ENCODE results near the gene ACOXL.
"Not testable (repeated sequence)": the region's sequence is repeated elsewhere in the genome, so short reads cannot be mapped to it uniquely, and the experiment has no call there.

Gene ACOXL

GRCh38 chr2:110834134-110834827, 101.9 kb downstream of the ACOXL start:
- DNase-seq, result no peak

GRCh38 chr2:110836671-110837070, 104.3 kb downstream of the ACOXL start:
- no peak for DNase-seq

- no peak for DNase-seq
These were observed 105.4 kb downstream of the ACOXL start for GRCh38 chr2:110837446-110838409.

- no peak for DNase-seq
These were observed 106.4 kb downstream of the ACOXL start for GRCh38 chr2:110838657-110839384.

GRCh38 chr2:110840508-110840907, 108.1 kb downstream of the ACOXL start:
- no peak for DNase-seq

- DNase-seq, result no peak
These were observed 109.7 kb downstream of the ACOXL start for GRCh38 chr2:110842048-110842447.

DNA sequence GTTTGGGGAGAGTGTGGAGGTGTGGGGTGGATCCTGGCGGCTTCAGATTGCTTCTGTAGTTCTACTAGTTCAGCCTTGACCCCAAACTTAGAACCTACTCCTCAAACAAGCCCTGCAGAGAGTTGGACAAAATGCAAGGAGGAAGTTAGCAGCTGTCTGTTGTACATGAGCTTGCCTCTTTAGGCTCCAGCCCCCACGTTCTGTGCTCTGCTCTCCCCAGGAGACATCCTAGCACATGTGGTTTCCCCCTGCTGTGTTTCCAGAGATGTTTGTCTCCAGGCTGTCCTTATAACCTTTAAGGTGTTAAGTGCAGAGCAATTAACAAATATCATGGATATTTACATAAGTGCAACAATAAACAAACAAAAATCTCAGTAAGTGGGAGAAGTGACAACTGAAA, 111.1 kb downstream of the ACOXL start:
- DNase-seq, result no peak

DNA sequence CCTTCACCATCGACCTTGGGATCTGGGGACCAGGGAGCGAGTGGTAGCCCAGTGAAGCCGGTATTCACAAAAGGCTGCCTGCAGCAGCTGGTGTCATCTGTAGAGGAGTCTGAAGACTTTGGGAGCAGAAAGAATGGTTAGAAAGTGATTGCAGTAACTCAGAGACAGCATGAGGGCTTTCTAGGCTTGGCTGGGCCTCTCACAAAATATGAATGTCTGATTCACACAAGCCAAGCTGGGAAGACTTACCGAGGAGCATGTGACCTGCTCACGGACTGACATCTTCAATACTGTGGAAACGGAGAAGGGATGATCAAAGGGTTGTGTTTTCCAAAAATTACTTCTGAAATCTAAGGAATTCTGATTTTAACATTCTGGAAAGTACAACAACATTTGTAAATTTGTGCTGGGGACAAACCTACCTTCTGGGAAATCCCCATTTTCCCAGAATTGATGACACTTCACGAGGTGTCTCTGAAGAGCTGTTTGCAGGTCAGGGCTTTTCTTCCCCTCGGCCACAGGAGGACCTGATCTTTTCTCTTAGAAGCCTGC, 111.7 kb downstream of the ACOXL start:
- DNase-seq, result no peak

GRCh38 chr2:110847651-110848050, 115.3 kb downstream of the ACOXL start:
- no peak for DNase-seq

- no peak for DNase-seq
These were observed 115.7 kb downstream of the ACOXL start for GRCh38 chr2:110848071-110848470.

- no peak for DNase-seq
These were observed 116.2 kb downstream of the ACOXL start for GRCh38 chr2:110848519-110849030.

DNA sequence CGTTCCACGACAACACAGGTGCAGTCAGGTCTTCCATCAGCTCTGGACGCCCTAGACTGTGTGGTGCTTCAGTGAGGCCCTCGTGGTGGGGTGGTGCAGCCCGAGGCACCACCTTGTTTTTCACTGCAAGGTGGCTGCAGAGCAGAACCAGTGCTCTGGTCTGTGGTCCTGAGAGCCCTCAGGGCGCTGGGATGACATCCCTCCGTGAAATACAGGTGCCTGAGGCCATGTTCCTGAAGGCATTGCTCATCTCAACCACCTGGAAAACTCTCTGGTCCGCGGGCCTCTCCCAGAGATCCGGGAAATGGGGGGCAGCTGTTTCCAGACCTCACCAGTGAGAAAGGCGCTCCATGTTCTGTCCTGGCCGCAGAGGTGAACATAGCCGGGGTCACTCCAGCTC, 119.2 kb downstream of the ACOXL start:
- DNase-seq, result no peak

DNA sequence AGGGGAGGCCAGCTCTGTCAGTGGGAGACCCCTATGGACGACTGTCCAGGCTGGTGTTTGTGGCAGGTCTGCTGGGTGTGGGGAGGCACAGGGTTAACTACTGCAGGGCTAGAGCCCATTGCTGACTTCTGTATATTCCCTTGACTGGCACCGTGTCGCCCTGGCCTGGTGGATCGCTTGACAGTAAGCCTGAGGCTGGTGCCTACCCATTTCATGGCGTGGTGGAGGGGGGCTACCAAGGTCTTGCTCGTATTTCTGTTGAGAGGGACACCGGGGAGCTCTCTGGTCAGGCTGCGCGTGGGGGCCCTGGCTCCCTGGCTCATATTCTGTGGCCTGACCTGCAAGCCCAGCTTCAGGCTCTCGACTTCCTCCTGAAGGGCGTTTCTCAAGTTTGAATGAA, 119.7 kb downstream of the ACOXL start:
- DNase-seq, result no peak

DNA sequence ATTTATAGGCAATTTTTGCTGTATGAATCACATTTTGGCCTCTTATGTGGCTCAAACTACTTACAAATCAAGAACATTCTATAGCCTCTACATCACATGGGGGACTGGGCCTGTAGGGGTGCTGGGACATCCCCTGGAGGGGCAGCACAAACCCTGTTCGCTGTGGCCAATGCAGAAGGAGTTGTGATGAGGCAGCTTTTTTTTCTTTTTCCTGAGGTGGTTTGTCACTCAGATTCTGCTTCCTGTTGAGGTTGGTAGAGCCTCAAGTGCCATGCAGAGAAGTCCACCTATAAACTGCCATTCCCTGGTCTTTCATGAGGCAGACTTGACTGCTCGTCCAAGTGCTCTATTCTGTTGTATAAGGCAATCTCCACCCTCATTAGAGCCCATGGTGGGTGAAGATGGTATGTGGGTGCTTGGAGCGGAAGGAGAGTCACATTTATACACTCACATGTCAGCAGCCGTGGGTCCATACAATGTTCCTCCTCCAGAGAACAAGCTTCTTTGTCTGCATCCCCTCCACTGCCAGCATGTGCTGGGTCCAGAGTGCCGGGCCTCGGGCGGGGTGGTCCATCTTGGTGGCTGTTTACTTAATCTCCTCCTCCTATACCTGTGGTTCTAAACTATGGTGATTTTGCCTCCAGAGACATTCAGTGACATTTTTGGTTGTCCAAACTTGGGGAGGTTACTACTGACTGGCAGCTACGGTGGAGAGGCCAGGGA, 120.3 kb downstream of the ACOXL start:
- DNase-seq, result peak; percentile 70

GRCh38 chr2:110853516-110853915, 121.1 kb downstream of the ACOXL start:
- peak; percentile 68 for DNase-seq

DNA sequence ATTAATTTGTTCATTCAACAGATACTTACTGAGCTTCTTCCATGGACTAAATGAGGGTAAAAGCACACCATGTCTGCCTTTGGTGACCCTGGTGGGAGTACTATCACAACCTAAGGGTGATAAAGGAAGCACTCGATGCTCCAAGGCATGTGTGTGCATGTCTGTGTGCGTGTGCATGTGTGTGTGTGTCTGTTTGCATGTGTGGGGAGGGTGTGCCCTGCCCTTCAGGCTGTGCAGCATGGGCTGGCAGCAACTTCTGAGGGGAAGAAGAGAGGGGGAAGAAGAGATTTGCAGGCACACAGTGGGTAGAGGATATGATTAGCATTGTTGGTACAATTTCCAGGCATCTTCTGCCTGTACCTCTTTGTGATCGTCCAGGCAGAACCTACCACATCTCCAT, 121.6 kb downstream of the ACOXL start:
- no peak for DNase-seq

GRCh38 chr2:110854355-110855081, 122.1 kb downstream of the ACOXL start:
- no peak for DNase-seq

GRCh38 chr2:110855841-110856240, 123.5 kb downstream of the ACOXL start:
- DNase-seq, result not testable (repeated sequence)

DNA sequence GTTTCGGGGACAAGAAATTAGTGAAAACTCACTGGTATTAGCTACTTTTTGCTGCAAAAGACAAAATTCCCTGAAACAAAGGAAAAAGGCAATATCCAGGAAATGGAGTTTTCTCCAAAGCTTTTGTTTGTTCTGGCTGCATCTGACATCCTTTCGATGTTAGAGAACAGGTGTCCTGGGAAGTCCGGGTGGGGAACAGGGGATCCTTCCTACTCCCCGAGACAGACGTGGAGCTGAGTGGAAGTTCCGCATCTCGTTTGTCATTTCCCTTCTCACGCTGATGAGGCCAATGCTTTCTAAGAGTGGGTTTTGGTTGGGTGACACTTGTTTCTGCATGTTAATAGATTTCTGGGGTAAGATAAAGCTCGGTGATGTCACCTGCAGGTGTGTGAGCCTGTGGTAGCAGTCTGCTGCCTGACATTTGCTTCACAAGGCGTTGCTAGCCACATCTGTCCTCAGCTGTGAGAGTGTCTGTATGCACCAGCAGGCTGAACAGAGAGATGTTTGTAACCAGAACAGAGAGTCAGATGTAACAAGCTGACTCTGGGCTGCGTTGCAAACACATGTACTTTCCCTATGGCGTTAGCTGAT, 125.9 kb downstream of the ACOXL start:
- DNase-seq, result peak; percentile 70

GRCh38 chr2:110858993-110859701, 126.8 kb downstream of the ACOXL start:
- no peak for DNase-seq

Measured in activated CD4-positive, alpha-beta T cell treated with anti-CD3 and anti-CD28 coated beads, Interleukin-10, Interleukin-2, amounts not matched to agents 100 ng/mL and 50 ng/mL, durations not matched to agents 16 hours and 8 hours (primary cell).